ENCODE results near the gene SMOC1. TPM values are rescaled to one million over a fixed set of nuclear protein-coding genes. Genes with fewer than 3 reads are reported as not detected.

SMOC1 gene
- total RNA-seq, 2 donors from 2014 or later, result not detected

DNA sequence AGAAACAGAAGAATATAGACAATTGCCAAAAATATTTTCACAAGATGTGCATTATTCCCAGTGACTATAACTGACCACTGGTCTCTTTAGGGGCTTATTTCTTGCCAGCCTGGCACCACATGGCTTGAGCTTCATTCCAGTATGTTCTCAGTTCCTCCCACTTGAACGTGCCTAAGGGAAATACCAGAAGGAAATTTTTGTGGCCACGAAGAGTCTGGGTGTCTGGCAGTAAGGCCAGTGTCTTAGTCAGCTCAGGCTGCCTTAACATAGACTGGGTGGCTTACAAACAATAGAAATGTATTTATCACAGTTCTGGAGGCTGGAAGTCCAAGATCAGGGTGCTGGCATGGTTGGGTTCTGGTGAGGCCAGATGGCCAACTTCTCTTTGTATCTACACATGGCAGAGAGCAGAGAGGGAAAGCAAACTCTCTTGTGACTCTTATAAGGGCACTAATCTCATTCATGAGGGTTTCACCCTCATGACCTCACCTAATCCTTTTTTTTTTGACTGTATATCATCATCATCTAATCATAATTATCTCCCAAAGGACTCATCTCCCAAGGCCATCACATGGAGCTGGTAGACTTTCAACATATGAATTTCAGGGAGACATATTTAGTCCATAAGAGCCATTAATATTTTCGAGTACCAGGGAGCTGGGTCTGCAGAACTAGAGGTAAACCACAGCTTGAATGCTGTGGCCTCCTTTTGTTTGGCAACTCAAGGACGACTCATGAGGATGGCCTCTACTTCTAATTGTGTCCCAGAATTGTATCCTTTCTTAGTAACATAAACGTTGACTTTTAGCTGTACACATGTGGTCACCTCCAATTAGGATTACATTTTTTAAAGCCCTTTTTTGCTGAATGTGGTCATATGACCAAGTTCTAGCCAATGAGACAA, 5.1 kb upstream of the SMOC1 start:
- Histone ChIP-seq H3K36me3 (ENCODE audit: control insufficient read depth, insufficient read depth, low read length) (no peaks in the 10 kb centered on the region), H3K4me1 (ENCODE audit: control insufficient read depth, insufficient read depth, low read length) (no peaks in the 10 kb centered on the region), H3K27ac (ENCODE audit: low read depth, low read length) (no peak overlapping the region), H3K9me3 (ENCODE audit: control insufficient read depth, low read length) (no peaks in the 10 kb centered on the region), H3K4me3 (ENCODE audit: low read length) (no peak overlapping the region), H3K27me3 (ENCODE audit: control insufficient read depth, insufficient read depth, low read length, poor library complexity, severe bottlenecking) (peaks cover 30% of the 10 kb centered on the region), H3K9ac (ENCODE audit: extremely low read depth, low read length, poor library complexity, severe bottlenecking) (no peak overlapping the region)
- Mint-ChIP-seq H3K9me3 (peaks cover 8% of the 10 kb centered on the region), H3K4me3 (no peak overlapping the region), H3K27me3 (ENCODE audit: insufficient read depth) (peaks cover 37% of the 10 kb centered on the region), H3K4me1 (no peaks in the 10 kb centered on the region), H3K27ac (no peak overlapping the region), H3K36me3 (ENCODE audit: low read depth) (no peaks in the 10 kb centered on the region)
- DNase-seq, result no peak
- WGBS, 2 experiments (ENCODE audit: insufficient coverage in 1 of 2, insufficient read length in 1 of 2), result 86 to 92% methylated on average over 5 of the region's 5 CpGs
- TF ChIP-seq, protein P1, sequence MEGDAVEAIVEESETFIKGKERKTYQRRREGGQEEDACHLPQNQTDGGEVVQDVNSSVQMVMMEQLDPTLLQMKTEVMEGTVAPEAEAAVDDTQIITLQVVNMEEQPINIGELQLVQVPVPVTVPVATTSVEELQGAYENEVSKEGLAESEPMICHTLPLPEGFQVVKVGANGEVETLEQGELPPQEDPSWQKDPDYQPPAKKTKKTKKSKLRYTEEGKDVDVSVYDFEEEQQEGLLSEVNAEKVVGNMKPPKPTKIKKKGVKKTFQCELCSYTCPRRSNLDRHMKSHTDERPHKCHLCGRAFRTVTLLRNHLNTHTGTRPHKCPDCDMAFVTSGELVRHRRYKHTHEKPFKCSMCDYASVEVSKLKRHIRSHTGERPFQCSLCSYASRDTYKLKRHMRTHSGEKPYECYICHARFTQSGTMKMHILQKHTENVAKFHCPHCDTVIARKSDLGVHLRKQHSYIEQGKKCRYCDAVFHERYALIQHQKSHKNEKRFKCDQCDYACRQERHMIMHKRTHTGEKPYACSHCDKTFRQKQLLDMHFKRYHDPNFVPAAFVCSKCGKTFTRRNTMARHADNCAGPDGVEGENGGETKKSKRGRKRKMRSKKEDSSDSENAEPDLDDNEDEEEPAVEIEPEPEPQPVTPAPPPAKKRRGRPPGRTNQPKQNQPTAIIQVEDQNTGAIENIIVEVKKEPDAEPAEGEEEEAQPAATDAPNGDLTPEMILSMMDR (conservative IDR thresholded peaks at IDR 0.05), result no peak

- Mint-ChIP-seq H3K27me3 (ENCODE audit: insufficient read depth) (peaks cover 58% of the 10 kb centered on the region), H3K9me3 (no peaks in the 10 kb centered on the region), H3K4me3 (no peak overlapping the region), H3K27ac (no peak overlapping the region), H3K4me1 (peaks cover 3% of the 10 kb centered on the region), H3K36me3 (ENCODE audit: low read depth) (no peaks in the 10 kb centered on the region)
- 41 to 43% methylated on average over 2 of the region's 2 CpGs for WGBS, 2 experiments (ENCODE audit: insufficient coverage in 1 of 2, insufficient read length in 1 of 2)
- H3K9ac ChIP-seq (ENCODE audit: extremely low read depth, low read length, poor library complexity, severe bottlenecking), result no peak overlapping the region
- H3K4me3 ChIP-seq (ENCODE audit: low read length), result no peak overlapping the region
- no peak for DNase-seq
- peaks cover 52% of the 10 kb centered on the region for H3K27me3 ChIP-seq (ENCODE audit: control insufficient read depth, insufficient read depth, low read length, poor library complexity, severe bottlenecking)
- TF ChIP-seq, protein P1 (conservative IDR thresholded peaks at IDR 0.05), result no peak
- H3K9me3 ChIP-seq (ENCODE audit: control insufficient read depth, low read length), result no peaks in the 10 kb centered on the region
- no peaks in the 10 kb centered on the region for H3K36me3 ChIP-seq (ENCODE audit: control insufficient read depth, insufficient read depth, low read length)
- no peak overlapping the region for H3K27ac ChIP-seq (ENCODE audit: low read depth, low read length)
- no peaks in the 10 kb centered on the region for H3K4me1 ChIP-seq (ENCODE audit: control insufficient read depth, insufficient read depth, low read length)
These were observed 2.9 kb upstream of the SMOC1 start for GRCh38 chr14:69876221-69876847.

- Histone ChIP-seq H3K27me3 (ENCODE audit: control insufficient read depth, insufficient read depth, low read length, poor library complexity, severe bottlenecking) (peaks cover 57% of the 10 kb centered on the region), H3K27ac (ENCODE audit: low read depth, low read length) (no peak overlapping the region), H3K9ac (ENCODE audit: extremely low read depth, low read length, poor library complexity, severe bottlenecking) (no peak overlapping the region), H3K36me3 (ENCODE audit: control insufficient read depth, insufficient read depth, low read length) (no peaks in the 10 kb centered on the region), H3K4me3 (ENCODE audit: low read length) (no peak overlapping the region), H3K4me1 (ENCODE audit: control insufficient read depth, insufficient read depth, low read length) (no peaks in the 10 kb centered on the region), H3K9me3 (ENCODE audit: control insufficient read depth, low read length) (no peaks in the 10 kb centered on the region)
- 86 to 87% methylated on average over 3 of the region's 3 CpGs for WGBS, 2 experiments (ENCODE audit: insufficient coverage in 1 of 2, insufficient read length in 1 of 2)
- H3K27me3 Mint-ChIP-seq (ENCODE audit: insufficient read depth), result peaks cover 63% of the 10 kb centered on the region
- H3K36me3 Mint-ChIP-seq (ENCODE audit: low read depth), result no peaks in the 10 kb centered on the region
- DNase-seq, result no peak
- H3K4me1 Mint-ChIP-seq, result peaks cover 3% of the 10 kb centered on the region
- H3K27ac Mint-ChIP-seq, result no peak overlapping the region
- no peaks in the 10 kb centered on the region for H3K9me3 Mint-ChIP-seq
- TF ChIP-seq, protein P1 (conservative IDR thresholded peaks at IDR 0.05), result no peak
- no peak overlapping the region for H3K4me3 Mint-ChIP-seq
These were observed 2.3 kb upstream of the SMOC1 start for GRCh38 chr14:69876848-69877306.

Measured in endodermal cell (in vitro differentiated cells).